MM.1S (cell line): ENCODE results near the gene CERT1.

Experiments
- DNase-seq: peaks from one replicate; pipeline ENCODE4 v3.0.0-alpha.2; 2015
- H2AFZ ChIP-seq: fragments of 300-600 bp; sonication (generic); 2 replicates; pipeline ENCODE4 v1.6.0; 2016; ENCODE audit warnings: antibody characterized with exemption, low read length
- H3F3A ChIP-seq: fragments of 300-600 bp; sonication (generic); 2 replicates; pipeline ENCODE4 v1.6.1; 2016; ENCODE audit warnings: mild to moderate bottlenecking, antibody characterized with exemption, low read length, moderate library complexity, mixed read lengths; ENCODE audit not compliant: insufficient read depth
- H3K27ac ChIP-seq: fragments of 300-600 bp; sonication (generic); 2 replicates; pipeline ENCODE4 v1.5.1; 2016; ENCODE audit warnings: mild to moderate bottlenecking, low read length
- H3K27me3 ChIP-seq: fragments of 300-600 bp; sonication (generic); replicated peaks from 2 replicates; pipeline ENCODE4 v1.6.0; 2016; ENCODE audit warnings: low read length; ENCODE audit not compliant: insufficient read depth
- H3K36me3 ChIP-seq: fragments of 300-600 bp; sonication (generic); replicated peaks from 2 replicates; pipeline ENCODE4 v1.6.1; 2016; ENCODE audit warnings: mild to moderate bottlenecking, low read length, mixed read lengths; ENCODE audit not compliant: insufficient read depth
- H3K4me1 ChIP-seq: fragments of 300-600 bp; sonication (generic); 2 replicates; pipeline ENCODE4 v1.6.1; 2016; ENCODE audit warnings: low read length, mixed read lengths
- H3K4me2 ChIP-seq: fragments of 300-600 bp; sonication (generic); 2 replicates; pipeline ENCODE4 v1.6.0; 2016; ENCODE audit warnings: low read depth, low read length
- H3K4me3 ChIP-seq: fragments of 300-600 bp; sonication (generic); 2 replicates; pipeline ENCODE4 v1.5.1; 2016; ENCODE audit warnings: low read length, mixed read lengths
- H3K79me2 ChIP-seq: fragments of 300-600 bp; sonication (generic); 2 replicates; pipeline ENCODE4 v1.6.1; 2016; ENCODE audit warnings: mixed run types, low read length, mixed read lengths
- H3K9ac ChIP-seq: fragments of 300-600 bp; sonication (generic); 2 replicates; pipeline ENCODE4 v1.6.1; 2016; ENCODE audit warnings: low read length, mixed read lengths
- H3K9me2 ChIP-seq: fragments of 300-600 bp; sonication (generic); replicated peaks from 2 replicates; pipeline ENCODE4 v1.6.1; 2016; ENCODE audit warnings: mild to moderate bottlenecking, low read length, mixed read lengths; ENCODE audit not compliant: insufficient read depth
- H3K9me3 ChIP-seq: fragments of 300-600 bp; sonication (generic); replicated peaks from 2 replicates; pipeline ENCODE4 v1.6.1; 2016; ENCODE audit warnings: mild to moderate bottlenecking, low read length, mixed read lengths; ENCODE audit not compliant: insufficient read depth
- H4K20me1 ChIP-seq: fragments of 300-600 bp; sonication (generic); 2 replicates; pipeline ENCODE4 v1.6.1; 2016; ENCODE audit warnings: mild to moderate bottlenecking, low read length, moderate library complexity, mixed read lengths; ENCODE audit not compliant: insufficient read depth
- EZH2 ChIP-seq: fragments of 300-600 bp; sonication (generic); optimal IDR thresholded peaks from 2 replicates; pipeline ENCODE3; 2017; ENCODE audit warnings: low read depth, mild to moderate bottlenecking, antibody characterized with exemption, low read length, mixed read lengths
- EZH2phosphoT487 ChIP-seq: fragments of 300-600 bp; sonication (generic); IDR thresholded peaks from 2 replicates; pipeline ENCODE4 v1.6.1; 2018; ENCODE audit warnings: antibody characterized with exemption, low read length
- TF ChIP-seq, protein P1 (sequence below): fragments of 300-600 bp; sonication (generic); IDR thresholded peaks from 2 replicates; pipeline ENCODE4 v1.5.1; 2016; ENCODE audit warnings: antibody characterized with exemption, low read length, mixed read lengths

CERT1 gene

DNA sequence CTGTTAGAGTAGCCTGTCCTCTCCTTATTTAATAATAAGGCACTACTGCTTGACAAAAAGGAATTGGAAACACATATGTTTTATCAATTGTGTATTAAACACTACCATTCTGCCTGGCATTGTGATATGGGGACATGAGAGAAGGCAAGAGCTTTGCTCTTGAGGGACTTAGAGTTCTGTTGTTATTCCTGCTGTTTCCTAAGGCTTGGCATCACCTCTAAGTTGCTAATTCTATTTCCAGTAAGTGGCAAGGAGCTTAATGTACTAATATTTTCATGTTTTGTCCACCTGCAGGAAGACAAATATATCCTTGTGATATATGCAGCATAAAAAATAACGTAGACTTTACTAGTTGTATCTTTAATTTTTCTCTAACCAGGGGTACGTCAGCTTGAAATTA lies 161.8 kb downstream of the CERT1 start:
- Histone ChIP-seq H3K9ac (no peak overlapping the region), H3K4me2 (no peak overlapping the region), H3F3A (no peaks in the 10 kb centered on the region), H2AFZ (no peak overlapping the region), H3K36me3 (peaks cover 10% of the 10 kb centered on the region; the same call in 1 of the 2 replicates), H3K4me3 (no peak overlapping the region), H3K27ac (no peak overlapping the region), H3K27me3 (no peaks in the 10 kb centered on the region), H3K79me2 (peaks cover 4% of the 10 kb centered on the region; the same call in 1 of the 2 replicates), H3K4me1 (peaks cover 17% of the 10 kb centered on the region), H3K9me3 (no peaks in the 10 kb centered on the region), H3K9me2 (no peaks in the 10 kb centered on the region), H4K20me1 (peaks cover 3% of the 10 kb centered on the region; the same call in 1 of the 2 replicates)
- TF ChIP-seq, protein P1, sequence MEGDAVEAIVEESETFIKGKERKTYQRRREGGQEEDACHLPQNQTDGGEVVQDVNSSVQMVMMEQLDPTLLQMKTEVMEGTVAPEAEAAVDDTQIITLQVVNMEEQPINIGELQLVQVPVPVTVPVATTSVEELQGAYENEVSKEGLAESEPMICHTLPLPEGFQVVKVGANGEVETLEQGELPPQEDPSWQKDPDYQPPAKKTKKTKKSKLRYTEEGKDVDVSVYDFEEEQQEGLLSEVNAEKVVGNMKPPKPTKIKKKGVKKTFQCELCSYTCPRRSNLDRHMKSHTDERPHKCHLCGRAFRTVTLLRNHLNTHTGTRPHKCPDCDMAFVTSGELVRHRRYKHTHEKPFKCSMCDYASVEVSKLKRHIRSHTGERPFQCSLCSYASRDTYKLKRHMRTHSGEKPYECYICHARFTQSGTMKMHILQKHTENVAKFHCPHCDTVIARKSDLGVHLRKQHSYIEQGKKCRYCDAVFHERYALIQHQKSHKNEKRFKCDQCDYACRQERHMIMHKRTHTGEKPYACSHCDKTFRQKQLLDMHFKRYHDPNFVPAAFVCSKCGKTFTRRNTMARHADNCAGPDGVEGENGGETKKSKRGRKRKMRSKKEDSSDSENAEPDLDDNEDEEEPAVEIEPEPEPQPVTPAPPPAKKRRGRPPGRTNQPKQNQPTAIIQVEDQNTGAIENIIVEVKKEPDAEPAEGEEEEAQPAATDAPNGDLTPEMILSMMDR, result no peak
- TF ChIP-seq EZH2, result no peak
- TF ChIP-seq EZH2phosphoT487, result no peak
- no peak for DNase-seq

DNA sequence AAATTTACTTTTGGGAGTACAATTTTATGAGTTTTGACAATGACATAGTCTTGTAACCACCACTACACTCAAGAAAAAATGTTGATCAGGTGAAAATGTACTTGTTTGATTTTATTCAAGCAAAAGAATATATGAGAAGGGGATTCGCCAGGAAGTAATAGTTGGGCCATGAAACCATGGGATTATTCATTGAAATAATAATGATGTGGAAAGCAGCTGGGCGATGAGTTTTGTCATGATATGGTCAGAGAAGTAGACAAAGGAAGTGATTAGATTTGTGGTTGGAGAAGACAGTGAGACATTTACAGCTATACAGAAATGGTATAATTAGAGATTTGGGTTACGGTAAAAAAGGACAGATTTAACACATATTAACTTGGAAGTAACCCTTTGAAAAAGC lies 163.2 kb downstream of the CERT1 start:
- no peak overlapping the region for H3K4me2 ChIP-seq

DNA sequence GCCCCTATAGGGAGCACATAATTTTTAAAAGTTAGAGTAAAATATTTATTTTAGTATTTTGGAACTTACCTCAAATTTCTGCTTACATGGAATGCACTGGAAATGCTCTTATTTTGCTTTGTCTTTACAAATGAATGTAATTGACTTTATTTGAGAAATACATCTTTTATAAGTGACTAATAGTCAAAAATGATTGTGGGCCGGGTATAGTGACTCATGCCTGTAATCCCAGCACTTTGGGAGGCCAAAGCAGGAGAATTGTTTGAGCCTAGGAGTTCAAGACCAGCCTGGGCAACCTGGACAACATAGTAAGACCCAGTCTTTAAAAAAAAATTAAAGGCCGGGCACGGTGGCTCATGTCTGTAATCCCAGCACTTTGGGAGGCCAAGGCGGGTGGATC lies 168.6 kb downstream of the CERT1 start:
- Histone ChIP-seq H3K9ac (no peak overlapping the region), H4K20me1 (peaks cover 8% of the 10 kb centered on the region; the same call in 1 of the 2 replicates), H3K79me2 (peaks cover 56% of the 10 kb centered on the region), H3K4me3 (no peak overlapping the region), H3F3A (no peaks in the 10 kb centered on the region), H3K36me3 (peaks cover 10% of the 10 kb centered on the region; the same call in 1 of the 2 replicates), H2AFZ (no peak overlapping the region), H3K27me3 (no peaks in the 10 kb centered on the region), H3K9me3 (no peaks in the 10 kb centered on the region), H3K4me1 (peaks cover 9% of the 10 kb centered on the region), H3K9me2 (no peaks in the 10 kb centered on the region), H3K27ac (no peak overlapping the region), H3K4me2 (no peak overlapping the region)
- DNase-seq, result no peak
- no peak for TF ChIP-seq EZH2
- no peak for TF ChIP-seq EZH2phosphoT487
- TF ChIP-seq, protein P1, result no peak

More for the DNA sequence above, 163.2 kb downstream of the CERT1 start:
- peaks cover 3% of the 10 kb centered on the region; the same call in 1 of the 2 replicates for H4K20me1 ChIP-seq
- H2AFZ ChIP-seq, result no peak overlapping the region
- H3K79me2 ChIP-seq, result peaks cover 9% of the 10 kb centered on the region
- no peak for DNase-seq
- no peaks in the 10 kb centered on the region for H3K9me3 ChIP-seq
- peaks cover 9% of the 10 kb centered on the region; the same call in 1 of the 2 replicates for H3K36me3 ChIP-seq
- no peaks in the 10 kb centered on the region for H3F3A ChIP-seq
- H3K27me3 ChIP-seq, result no peaks in the 10 kb centered on the region
- H3K9me2 ChIP-seq, result no peaks in the 10 kb centered on the region
- H3K27ac ChIP-seq, result no peak overlapping the region
- TF ChIP-seq EZH2phosphoT487 (no peak), EZH2 (no peak)
- no peak overlapping the region for H3K9ac ChIP-seq
- H3K4me1 ChIP-seq, result peaks cover 17% of the 10 kb centered on the region
- no peak overlapping the region for H3K4me3 ChIP-seq

DNA sequence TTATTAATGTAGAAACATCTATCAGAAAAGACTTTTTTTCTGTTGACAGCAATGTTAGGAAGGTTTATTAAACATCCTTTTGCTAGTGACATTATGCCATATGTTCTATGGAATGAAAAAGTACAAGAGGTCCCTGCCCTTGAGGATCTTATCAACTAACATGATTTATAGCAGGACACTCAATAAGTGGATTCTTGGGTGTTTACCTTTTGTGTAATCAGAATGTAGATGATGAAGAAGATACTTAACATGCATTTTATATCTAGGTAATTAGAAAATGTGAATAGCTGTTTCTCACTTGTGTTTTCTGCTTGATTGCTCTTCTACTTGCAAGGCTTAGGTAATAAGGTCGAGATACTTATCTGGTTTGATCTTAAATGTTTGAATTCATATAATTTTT lies 169.5 kb downstream of the CERT1 start:
- peaks cover 5% of the 10 kb centered on the region; the same call in 1 of the 2 replicates for H3K36me3 ChIP-seq
- no peak overlapping the region for H3K4me3 ChIP-seq
- H3K4me2 ChIP-seq, result no peak overlapping the region
- H3K9ac ChIP-seq, result no peak overlapping the region
- H3K9me3 ChIP-seq, result no peaks in the 10 kb centered on the region
- H3K9me2 ChIP-seq, result no peaks in the 10 kb centered on the region
- peaks cover 5% of the 10 kb centered on the region; the same call in 1 of the 2 replicates for H4K20me1 ChIP-seq
- DNase-seq, result no peak
- peaks cover 64% of the 10 kb centered on the region for H3K79me2 ChIP-seq
- peaks cover 9% of the 10 kb centered on the region for H3K4me1 ChIP-seq
- no peak overlapping the region for H2AFZ ChIP-seq
- TF ChIP-seq, protein P1, result no peak
- no peak for TF ChIP-seq EZH2phosphoT487
- no peak for TF ChIP-seq EZH2
- H3F3A ChIP-seq, result no peaks in the 10 kb centered on the region
- H3K27me3 ChIP-seq, result no peaks in the 10 kb centered on the region
- H3K27ac ChIP-seq, result no peak overlapping the region
